HG03139 (cell line): Measurements from ENCODE around the gene PSEN1.

ENCODE experiments used
- ATAC-seq: cut with Tn5 transposase; IDR thresholded peaks from one replicate; pipeline ENCODE4 v1.9.1; 2021; ENCODE audit not compliant: unreplicated experiment

PSEN1 gene

DNA sequence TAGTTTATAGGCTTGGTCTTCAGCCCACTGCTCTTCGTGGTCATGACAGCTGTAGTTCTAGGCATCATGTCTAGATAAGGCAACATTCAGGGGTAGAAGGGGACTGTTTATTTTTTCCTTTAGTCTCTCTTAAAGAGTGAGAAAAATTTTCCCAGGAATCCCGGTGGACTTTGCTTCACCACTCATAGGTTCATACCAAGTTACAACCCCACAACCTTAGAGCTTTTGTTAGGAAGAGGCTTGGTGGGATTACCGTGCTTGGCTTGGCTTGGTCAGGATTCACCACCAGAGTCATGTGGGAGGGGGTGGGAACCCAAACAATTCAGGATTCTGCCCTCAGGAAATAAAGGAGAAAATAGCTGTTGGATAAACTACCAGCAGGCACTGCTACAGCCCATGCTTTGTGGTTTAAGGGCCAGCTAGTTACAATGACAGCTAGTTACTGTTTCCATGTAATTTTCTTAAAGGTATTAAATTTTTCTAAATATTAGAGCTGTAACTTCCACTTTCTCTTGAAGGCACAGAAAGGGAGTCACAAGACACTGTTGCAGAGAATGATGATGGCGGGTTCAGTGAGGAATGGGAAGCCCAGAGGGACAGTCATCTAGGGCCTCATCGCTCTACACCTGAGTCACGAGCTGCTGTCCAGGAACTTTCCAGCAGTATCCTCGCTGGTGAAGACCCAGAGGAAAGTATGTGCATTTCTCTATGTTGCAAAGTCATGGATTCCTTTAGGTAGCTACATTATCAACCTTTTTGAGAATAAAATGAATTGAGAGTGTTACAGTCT lies 75.1 kb downstream of the PSEN1 start:
- no peak for ATAC-seq

- no peak for ATAC-seq
These were observed 79.7 kb downstream of the PSEN1 start for GRCh38 chr14:73216030-73216429.

DNA sequence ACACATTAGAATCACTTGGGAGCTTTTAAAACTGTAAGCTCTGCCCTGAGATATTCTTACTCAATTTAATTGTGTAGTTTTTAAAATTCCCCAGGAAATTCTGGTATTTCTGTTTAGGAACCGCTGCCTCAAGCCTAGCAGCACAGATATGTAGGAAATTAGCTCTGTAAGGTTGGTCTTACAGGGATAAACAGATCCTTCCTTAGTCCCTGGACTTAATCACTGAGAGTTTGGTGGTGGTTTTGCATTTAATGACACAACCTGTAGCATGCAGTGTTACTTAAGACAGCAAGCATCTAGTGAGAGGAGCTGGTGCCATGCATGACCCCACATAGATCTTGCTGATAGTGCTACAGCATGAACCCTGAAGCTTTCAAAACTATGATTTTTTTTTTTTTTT lies 81.1 kb downstream of the PSEN1 start:
- ATAC-seq: no peak

GRCh38 chr14:73220061-73220460 lies 83.8 kb downstream of the PSEN1 start:
- no peak for ATAC-seq

- no peak for ATAC-seq
These were observed 84.3 kb downstream of the PSEN1 start for GRCh38 chr14:73220634-73221033.

DNA sequence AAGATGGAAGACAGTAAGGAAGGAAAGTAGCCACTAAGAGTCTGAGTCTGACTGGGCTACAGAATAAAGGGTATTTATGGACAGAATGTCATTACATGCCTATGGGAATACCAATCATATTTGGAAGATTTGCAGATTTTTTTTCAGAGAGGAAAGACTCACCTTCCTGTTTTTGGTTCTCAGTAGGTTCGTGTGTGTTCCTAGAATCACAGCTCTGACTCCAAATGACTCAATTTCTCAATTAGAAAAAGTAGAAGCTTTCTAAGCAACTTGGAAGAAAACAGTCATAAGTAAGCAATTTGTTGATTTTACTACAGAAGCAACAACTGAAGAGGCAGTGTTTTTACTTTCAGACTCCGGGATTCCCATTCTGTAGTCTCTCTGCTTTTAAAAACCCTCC lies 85.6 kb downstream of the PSEN1 start:
- no peak for ATAC-seq

DNA sequence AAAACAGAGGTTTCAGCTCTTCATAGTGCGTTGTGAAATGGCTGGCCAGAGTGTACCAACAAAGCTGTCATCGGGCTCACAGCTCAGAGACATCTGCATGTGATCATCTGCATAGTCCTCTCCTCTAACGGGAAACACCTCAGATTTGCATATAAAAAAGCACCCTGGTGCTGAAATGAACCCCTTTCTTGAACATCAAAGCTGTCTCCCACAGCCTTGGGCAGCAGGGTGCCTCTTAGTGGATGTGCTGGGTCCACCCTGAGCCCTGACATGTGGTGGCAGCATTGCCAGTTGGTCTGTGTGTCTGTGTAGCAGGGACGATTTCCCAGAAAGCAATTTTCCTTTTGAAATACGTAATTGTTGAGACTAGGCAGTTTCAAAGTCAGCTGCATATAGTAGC lies 86.7 kb downstream of the PSEN1 start:
- no peak for ATAC-seq

- no peak for ATAC-seq
These were observed 89.2 kb downstream of the PSEN1 start for GRCh38 chr14:73225496-73225895.

DNA sequence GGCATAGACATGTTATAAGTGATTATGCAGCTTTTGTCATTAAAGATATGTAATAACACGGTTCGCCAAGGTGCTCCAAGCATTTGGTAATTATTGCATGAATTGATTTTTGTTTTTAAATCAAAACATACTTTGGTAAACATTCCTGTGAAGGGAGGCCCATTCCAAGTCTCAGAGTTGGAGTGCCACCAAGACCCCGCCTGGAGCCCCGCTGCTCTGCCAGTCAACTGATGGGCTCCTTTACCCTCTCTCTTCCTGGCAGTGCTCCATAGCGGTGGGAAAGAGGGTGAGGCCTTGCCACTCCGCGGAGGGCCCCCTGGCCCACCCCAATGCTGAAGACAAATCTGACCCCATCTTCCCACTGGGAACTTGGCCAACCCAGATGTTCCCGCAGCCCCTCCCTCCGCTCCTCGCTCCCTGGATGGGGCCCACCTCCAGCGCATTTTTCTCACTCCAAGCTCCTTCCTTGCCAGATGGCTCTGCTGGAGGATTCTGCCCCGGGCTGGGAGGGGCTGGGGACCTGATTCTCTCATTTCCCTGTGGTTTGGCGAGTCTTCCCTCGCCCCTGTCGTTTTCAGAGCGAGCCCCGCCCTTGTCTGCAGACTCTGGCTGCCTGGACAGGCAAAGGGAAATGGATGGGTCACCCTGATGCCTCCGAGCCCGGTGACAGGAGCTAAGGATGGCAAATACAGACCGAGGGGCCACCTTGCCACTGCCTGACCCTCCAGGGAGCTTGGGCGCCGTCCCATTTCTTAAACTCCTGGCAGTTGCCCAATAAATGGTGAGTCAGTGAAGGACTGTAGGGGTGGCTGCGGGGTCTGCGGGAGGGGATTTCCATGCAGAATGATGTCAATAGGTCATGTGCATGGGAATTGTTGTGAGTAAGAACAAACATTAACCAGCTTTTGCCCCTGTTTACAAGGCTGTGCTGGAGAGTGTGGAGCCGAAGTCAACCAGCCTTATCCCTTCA lies 91.8 kb downstream of the PSEN1 start:
- ATAC-seq: no peak

- ATAC-seq: no peak
These were observed 93.7 kb downstream of the PSEN1 start for GRCh38 chr14:73230051-73230450.

- ATAC-seq: no peak
These were observed 95.9 kb downstream of the PSEN1 start for GRCh38 chr14:73231981-73232851.

DNA sequence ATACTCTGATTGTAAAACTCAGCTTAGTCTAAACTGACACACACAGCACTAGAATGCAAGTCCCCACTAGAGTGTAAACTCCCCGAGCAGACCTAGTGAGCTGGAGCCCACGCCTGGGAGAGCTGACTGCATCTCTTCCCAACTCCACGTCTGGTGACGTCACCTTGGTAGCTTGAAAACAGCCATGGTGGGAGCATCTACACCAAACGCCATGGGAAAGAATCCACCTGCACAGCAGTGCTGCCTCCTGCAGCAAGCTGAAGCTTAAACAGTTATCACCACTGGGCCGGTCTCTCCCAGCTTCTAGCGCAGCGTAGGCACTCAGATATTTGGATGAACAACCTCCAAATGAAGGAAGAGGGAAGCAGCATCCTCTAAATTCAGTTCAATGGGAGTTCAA lies 96.7 kb downstream of the PSEN1 start:
- ATAC-seq: no peak

DNA sequence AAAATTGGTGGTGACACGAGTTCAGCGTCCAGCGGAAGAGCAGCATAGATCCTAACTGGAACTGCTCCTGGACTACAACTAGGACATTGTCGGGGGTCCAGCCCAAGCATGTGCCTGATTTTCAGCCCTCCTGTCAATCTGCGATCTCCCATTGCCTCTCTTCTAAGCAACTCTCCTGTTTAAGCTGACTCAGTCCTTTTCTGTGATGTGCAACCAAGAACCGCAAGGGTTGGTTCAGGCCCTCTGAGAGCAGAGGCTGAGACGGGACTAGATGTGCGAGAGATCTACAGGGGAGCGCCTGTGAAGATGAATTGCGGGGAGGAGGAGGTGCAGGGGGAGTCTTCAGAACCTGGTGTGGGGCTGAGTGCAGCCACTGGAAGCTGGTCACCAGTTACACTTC lies 97.3 kb downstream of the PSEN1 start:
- no peak for ATAC-seq

- ATAC-seq: no peak
These were observed 97.7 kb downstream of the PSEN1 start for GRCh38 chr14:73234029-73234428.

DNA sequence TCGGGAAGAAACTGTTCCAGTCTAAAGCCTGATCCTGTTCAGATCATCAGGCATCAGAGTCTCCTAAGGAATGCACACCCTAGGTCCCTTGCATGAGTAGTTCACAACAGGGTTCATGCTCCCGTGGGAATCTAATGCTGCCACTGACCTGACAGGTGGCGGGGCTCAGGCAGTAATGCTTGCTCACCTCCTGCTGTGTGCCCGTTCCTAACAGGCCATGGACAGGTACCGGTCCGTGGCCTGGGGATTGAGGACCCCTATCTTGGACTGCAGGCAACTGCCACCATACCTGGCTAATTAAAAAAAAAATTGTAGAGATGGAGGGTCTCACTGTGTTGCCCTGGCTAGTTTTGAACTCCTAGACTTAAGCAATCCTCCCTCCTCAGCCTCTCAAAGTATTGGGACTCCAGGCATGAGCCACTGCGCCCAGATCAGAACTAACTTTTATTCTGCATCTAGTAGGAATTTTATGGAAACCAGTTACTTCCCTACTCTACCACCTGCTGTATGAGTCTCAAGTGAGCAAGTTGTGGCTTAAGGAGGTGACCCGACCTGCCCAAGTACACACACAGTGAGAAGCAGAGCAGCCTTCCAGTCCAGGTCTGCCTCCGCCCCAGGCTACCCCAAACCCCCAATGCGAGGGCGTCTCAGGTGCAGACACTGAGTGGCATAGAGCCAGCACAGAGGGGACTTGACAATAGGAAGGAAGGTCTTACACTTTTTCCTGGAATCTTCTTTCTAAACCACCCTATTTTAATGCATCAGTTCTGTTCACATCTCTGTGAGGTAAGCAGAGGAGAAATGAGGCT lies 98.5 kb downstream of the PSEN1 start:
- ATAC-seq: no peak

GRCh38 chr14:73235531-73236155 lies 99.3 kb downstream of the PSEN1 start:
- no peak for ATAC-seq

DNA sequence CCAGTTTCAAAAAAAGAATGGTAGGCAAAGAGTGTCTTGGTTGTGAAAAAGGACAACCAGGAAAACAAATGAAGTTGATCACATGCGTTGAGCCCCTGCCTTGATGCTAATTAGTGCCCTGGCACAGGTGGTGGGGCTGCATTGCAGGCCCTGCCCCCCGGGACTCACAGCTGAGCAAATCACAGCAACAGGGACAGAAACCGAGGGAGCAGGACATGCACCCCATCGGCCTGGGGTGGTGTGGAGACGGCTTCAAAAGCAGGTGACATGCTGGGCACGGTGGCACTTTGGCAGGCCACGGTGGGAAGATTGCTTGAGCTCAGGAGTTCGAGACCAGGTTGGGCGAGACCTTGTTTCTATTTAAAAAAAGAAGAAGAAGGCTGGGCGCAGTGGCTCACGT lies 99.8 kb downstream of the PSEN1 start:
- no peak for ATAC-seq

DNA sequence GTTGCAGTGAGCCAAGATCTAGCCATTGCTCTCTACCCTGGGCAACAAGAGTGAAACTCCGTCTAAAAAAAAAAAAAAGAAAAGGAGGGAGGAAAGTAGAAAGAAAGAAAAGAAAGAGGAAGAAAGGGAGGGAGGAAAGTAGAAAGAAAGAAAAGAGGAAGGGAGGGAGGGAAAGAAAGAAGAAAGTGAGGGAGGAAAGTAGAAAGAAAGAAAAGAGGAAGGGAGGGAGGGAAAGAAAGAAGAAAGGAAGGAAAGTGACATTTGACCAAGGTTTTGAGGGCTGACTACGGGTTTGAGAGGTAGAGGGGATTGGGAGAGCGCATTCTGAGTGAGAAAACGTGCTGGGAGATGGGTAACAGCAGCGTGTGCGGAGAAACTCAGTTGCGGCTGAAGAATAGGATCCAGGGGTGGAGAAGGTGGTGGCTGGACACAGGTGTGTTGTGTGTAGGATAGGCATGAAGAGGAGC lies 100.5 kb downstream of the PSEN1 start:
- no peak for ATAC-seq

DNA sequence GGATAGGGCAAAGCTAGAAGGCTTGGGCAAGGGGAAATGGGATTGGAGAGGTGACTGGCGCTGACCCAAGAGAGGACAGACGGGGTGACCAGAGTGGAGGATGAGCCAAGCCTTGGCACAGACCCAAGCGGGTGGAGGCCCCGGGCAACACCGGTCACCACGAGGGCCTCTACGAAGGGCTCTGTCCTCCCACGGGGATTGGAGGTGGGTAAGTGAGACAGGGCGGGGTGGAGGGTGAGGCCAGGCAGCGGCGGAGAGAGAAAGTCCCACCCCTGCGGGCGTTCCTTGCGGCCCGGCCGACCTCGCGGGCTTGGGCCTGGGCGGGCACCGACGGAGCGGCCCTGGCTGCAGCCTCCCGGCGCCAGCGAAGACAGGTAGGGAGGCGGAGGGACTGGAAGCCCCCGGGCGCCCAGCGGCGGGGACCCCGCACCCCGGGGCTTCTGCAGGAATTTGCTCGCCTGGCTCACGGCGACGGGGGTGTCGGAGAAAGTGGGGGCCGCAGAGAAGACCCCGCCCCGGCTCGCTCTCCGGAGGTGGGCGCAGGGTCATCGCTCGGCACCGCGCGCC lies 101.0 kb downstream of the PSEN1 start, which contains the start of gene PAPLN:
PAPLN (plus strand) TSS at position 288 of the 567 bp plus-strand sequence. CDS start 2,273 bp downstream, outside the sequence.
- ATAC-seq: no peak
